Lung (tissue), 12 donors: ENCODE results near the gene PIGC. TPM values are rescaled to one million over a fixed set of nuclear protein-coding genes. Genes with fewer than 3 reads are reported as not detected.

ENCODE experiments used
- ATAC-seq: fragments of 200-7000 bp; cut with Tn5 transposase; one replicate; pipeline ENCODE4 v1.9.1; 2020; ENCODE audit warnings: moderate number of reproducible peaks; ENCODE audit not compliant: insufficient read depth, low FRiP score
- DNase-seq, 3 donors: peaks; one replicate each; pipeline ENCODE4 v3.0.0-alpha.2; 2013 to 2017
- H3K27ac ChIP-seq, 2 donors: one replicate each; pipeline ENCODE4 v1.5.1; 2013; ENCODE audit warnings: mild to moderate bottlenecking in 2 of 2, moderate library complexity in 2 of 2, control low read depth in 1 of 2, inconsistent platforms in 1 of 2, low read depth in 1 of 2, low read length in 1 of 2
- H3K27me3 ChIP-seq, 3 donors: one replicate each; pipeline ENCODE4 v1.5.1; 2013; ENCODE audit warnings: low read length in 2 of 3; ENCODE audit not compliant: control insufficient read depth in 3 of 3, insufficient read depth in 3 of 3
- H3K36me3 ChIP-seq, 4 donors: one replicate each; pipeline ENCODE4 v1.5.1; 2013; ENCODE audit warnings: low read length in 4 of 4, mild to moderate bottlenecking in 1 of 4, moderate library complexity in 1 of 4; ENCODE audit not compliant: control insufficient read depth in 4 of 4, insufficient read depth in 4 of 4
- H3K4me1 ChIP-seq, 5 donors: one replicate each; pipeline ENCODE4 v1.5.1; 2013; ENCODE audit warnings: low read length in 5 of 5, mild to moderate bottlenecking in 2 of 5, moderate library complexity in 1 of 5; ENCODE audit not compliant: control insufficient read depth in 5 of 5, insufficient read depth in 5 of 5
- H3K4me3 ChIP-seq: one replicate; pipeline ENCODE4 v1.5.1; 2013; ENCODE audit warnings: mild to moderate bottlenecking, control low read depth, moderate library complexity
- H3K9ac ChIP-seq, 2 donors: one replicate each; pipeline ENCODE4 v1.5.1; 2013; ENCODE audit warnings: low read length in 2 of 2, control low read depth in 1 of 2; ENCODE audit not compliant: insufficient read depth in 1 of 2
- H3K9me3 ChIP-seq, 4 donors: one replicate each; pipeline ENCODE4 v1.5.1; 2013; ENCODE audit warnings: low read length in 3 of 4, mild to moderate bottlenecking in 1 of 4, moderate library complexity in 1 of 4; ENCODE audit not compliant: control insufficient read depth in 4 of 4, insufficient read depth in 3 of 4
- CTCF ChIP-seq: IDR thresholded peaks from 2 replicates; pipeline ENCODE4 v1.5.1; 2012; ENCODE audit warnings: mild to moderate bottlenecking; ENCODE audit errors: control extremely low read depth, extremely low read depth
- WGBS, 2 donors: extraction: QIAGEN DNeasy Blood & Tissue Kit; methylation state at CpG; one replicate each; pipeline ENCODE4 v1.1.7; 2013; 5-methylcytosine and 5-hydroxymethylcytosine counted together
- polyA plus RNA-seq, 2 donors: library from polyadenylated mRNA; stranded (reverse); fragments of 200-250 nt; gene quantifications; one replicate each; pipeline ENCODE4 v1.2.1, GENCODE V29; 2013
- total RNA-seq, 2 donors: library from RNA; depleted of rRNA in 1 of 2; stranded (reverse); fragments of >200 nt in 1 of 2; gene quantifications; one replicate each; pipeline ENCODE4 v1.2.1, GENCODE V29; 2014 to 2021
- donor health status: control.
- donor health status: control.
- donor health status: Bipolar disorder and iron deficiency.
- donor health status: healthy.
- donor health status: DM: yes; HTN: yes; CAD: no.

PIGC gene
- total and polyA plus RNA-seq, 4 donors = 17.9 to 26.1 (median 20.9) TPM

DNA sequence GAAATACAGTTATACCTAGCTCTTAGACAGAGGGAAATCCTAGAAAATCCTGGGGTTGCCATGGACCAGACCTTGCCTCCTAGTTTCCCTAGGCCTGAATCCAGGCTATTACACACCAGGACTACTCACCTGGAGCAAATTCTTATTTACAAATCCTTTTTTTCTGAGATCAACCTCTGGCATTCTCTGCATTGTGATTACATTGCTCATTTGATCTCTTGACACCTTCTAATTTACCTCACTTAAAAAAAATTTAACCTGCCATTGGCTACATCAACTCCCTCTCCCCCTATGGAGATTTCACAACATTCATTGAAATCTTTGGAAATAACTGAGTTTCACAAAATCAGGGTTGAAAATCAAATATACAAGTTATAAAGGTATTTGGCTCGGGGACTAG lies 26.3 kb downstream of the PIGC start:
- no peak overlapping the region for H3K27ac ChIP-seq
- peaks cover 0 to 22% (median 7%) of the 10 kb centered on the region in 5 donors for H3K4me1 ChIP-seq
- no peaks in the 10 kb centered on the region for H3K36me3 ChIP-seq
- no peaks in the 10 kb centered on the region for H3K27me3 ChIP-seq
- TF ChIP-seq CTCF = no peak
- no peak overlapping the region for H3K4me3 ChIP-seq
- DNase-seq = no peak
- no peak overlapping the region for H3K9ac ChIP-seq
- WGBS, 2 donors = 92 to 98% methylated on average over 1 of the region's 1 CpG
- H3K9me3 ChIP-seq = no peaks in the 10 kb centered on the region
- ATAC-seq = no peak

DNA sequence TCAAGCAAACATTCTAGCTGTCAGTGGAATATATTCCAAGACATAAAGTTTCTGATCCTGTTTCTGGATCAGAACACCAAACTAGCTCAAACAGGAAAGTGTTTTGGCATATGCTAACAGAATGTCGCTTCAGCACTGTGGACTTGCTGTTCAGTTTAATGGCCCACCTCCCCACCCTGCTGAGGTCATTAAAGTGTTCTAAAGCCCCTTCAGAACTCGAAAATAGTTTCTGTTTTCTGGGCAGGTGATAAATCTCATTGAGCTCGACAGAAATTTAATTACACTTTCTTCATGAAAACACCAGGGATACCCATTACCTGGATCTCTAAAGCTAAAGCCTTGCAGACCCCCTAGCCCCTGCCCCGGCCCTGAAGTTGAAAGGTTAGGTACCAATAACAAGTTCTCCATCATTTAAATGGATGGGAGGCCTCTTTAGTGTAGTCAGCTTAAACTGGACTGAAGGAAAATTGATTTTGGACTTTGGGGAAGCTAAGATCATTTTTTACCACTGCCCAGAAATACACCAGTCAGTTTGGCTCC lies 27.3 kb downstream of the PIGC start:
- H3K4me1 ChIP-seq = peaks cover 0 to 13% (median 5%) of the 10 kb centered on the region in 5 donors
- no peaks in the 10 kb centered on the region for H3K36me3 ChIP-seq
- DNase-seq (peak in 1 of 3 donors; percentile 53), ATAC-seq (no peak)
- whole genome bisulfite sequencing, 2 donors = 71 to 78% methylated on average over 4 of the region's 4 CpGs
- H3K9me3 ChIP-seq = no peaks in the 10 kb centered on the region
- no peak overlapping the region for H3K4me3 ChIP-seq
- TF ChIP-seq CTCF = no peak
- H3K27me3 ChIP-seq = no peaks in the 10 kb centered on the region
- H3K27ac ChIP-seq = no peak overlapping the region
- no peak overlapping the region for H3K9ac ChIP-seq

- ATAC-seq (no peak), DNase-seq (no peak)
- H3K9me3 ChIP-seq = no peaks in the 10 kb centered on the region
- peaks cover 0 to 12% (median 3%) of the 10 kb centered on the region in 5 donors for H3K4me1 ChIP-seq
- H3K27ac ChIP-seq = no peak overlapping the region
- no peaks in the 10 kb centered on the region for H3K27me3 ChIP-seq
- H3K4me3 ChIP-seq = no peak overlapping the region
- no peak for TF ChIP-seq CTCF
- no peak overlapping the region for H3K9ac ChIP-seq
- H3K36me3 ChIP-seq = no peaks in the 10 kb centered on the region
Measured at GRCh38 chr1:172414331-172414730, 29.5 kb downstream of the PIGC start.

GRCh38 chr1:172411791-172412338 lies 32.0 kb downstream of the PIGC start:
- Histone ChIP-seq H3K27me3 (no peaks in the 10 kb centered on the region), H3K4me1 (peaks cover 0 to 11% (median 0%) of the 10 kb centered on the region in 5 donors), H3K9ac (no peak overlapping the region), H3K36me3 (no peaks in the 10 kb centered on the region), H3K9me3 (no peaks in the 10 kb centered on the region), H3K4me3 (no peak overlapping the region), H3K27ac (no peak overlapping the region)
- WGBS, 2 donors = 95 to 97% methylated on average over 2 of the region's 2 CpGs
- no peak for ATAC-seq
- no peak for DNase-seq
- no peak for TF ChIP-seq CTCF
